ENCODE results near the gene OTUB1. TPM values are rescaled to one million over a fixed set of nuclear protein-coding genes. Genes with fewer than 3 reads are reported as not detected.

The OTUB1 gene
- total and polyA plus RNA-seq, 4 donors, result 40.8 to 95.2 (median 72.3) TPM

DNA sequence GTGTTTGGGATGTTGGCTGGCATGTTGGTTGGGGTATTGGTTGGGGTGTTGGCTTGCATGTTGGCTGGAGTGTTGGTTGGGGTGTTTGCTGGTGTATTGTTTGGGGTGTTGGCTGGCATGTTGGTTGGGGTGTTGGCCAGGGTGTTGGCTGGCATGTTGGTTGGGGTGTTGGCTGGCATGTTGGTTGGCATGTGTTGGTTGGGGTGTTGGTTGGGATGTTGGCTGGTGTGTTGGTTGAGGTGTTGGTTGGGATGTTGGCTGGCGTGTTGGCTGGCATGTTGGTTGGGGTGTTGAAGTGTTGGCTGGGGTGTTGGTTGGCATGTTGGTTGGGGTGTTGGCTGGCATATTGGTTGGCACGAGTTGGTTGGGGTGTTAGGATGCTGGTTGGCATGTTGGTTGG lies 24.5 kb downstream of the OTUB1 start:
- TF ChIP-seq, protein P1, sequence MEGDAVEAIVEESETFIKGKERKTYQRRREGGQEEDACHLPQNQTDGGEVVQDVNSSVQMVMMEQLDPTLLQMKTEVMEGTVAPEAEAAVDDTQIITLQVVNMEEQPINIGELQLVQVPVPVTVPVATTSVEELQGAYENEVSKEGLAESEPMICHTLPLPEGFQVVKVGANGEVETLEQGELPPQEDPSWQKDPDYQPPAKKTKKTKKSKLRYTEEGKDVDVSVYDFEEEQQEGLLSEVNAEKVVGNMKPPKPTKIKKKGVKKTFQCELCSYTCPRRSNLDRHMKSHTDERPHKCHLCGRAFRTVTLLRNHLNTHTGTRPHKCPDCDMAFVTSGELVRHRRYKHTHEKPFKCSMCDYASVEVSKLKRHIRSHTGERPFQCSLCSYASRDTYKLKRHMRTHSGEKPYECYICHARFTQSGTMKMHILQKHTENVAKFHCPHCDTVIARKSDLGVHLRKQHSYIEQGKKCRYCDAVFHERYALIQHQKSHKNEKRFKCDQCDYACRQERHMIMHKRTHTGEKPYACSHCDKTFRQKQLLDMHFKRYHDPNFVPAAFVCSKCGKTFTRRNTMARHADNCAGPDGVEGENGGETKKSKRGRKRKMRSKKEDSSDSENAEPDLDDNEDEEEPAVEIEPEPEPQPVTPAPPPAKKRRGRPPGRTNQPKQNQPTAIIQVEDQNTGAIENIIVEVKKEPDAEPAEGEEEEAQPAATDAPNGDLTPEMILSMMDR (IDR thresholded peaks at IDR 0.05; ENCODE audit: control extremely low read depth, extremely low read depth), result no peak
- peaks cover 0 to 15% (median 0%) of the 10 kb centered on the region in 5 donors for H3K4me1 ChIP-seq (ENCODE audit: control insufficient read depth in 5 of 5, insufficient read depth in 5 of 5, low read length in 5 of 5)
- peaks cover 0 to 4% (median 0%) of the 10 kb centered on the region in 3 donors for H3K27me3 ChIP-seq (ENCODE audit: control insufficient read depth in 3 of 3, insufficient read depth in 3 of 3, low read length in 2 of 3)
- H3K36me3 ChIP-seq (ENCODE audit: control insufficient read depth in 4 of 4, insufficient read depth in 4 of 4, low read length in 4 of 4), result no peaks in the 10 kb centered on the region
- ATAC-seq (ENCODE audit: insufficient read depth, low FRiP score) (no peak), DNase-seq (no peak)
- H3K9me3 ChIP-seq (ENCODE audit: control insufficient read depth in 4 of 4, insufficient read depth in 3 of 4, low read length in 3 of 4), result no peaks in the 10 kb centered on the region
- WGBS, 2 donors, result 96 to 100% methylated on average over 2 of the region's 2 CpGs
- H3K9ac ChIP-seq (ENCODE audit: insufficient read depth in 1 of 2, low read length in 2 of 2), result no peak overlapping the region
- H3K27ac ChIP-seq (ENCODE audit: low read depth in 1 of 2, low read length in 1 of 2), result no peak overlapping the region
- no peak overlapping the region for H3K4me3 ChIP-seq

DNA sequence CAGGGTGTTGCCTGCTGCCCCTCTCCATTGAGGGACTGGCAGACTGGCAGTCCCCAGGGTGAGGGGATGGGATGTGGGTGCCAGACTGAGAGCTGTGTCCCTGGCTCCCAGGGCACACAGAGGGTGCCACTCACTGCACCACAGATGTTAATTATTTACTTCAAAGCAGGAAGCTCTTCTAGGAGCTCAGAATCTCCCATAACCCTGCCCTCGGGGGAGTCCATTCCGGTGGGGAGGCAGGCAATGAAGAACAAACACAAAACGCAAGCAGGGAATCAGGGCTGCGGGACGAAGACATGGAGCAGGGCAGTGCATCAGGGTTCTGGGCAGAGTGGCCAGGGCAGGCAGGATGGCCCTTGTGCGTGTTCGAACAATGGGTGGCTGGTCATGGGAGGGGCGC lies 25.1 kb downstream of the OTUB1 start:
- no peak overlapping the region for H3K9ac ChIP-seq (ENCODE audit: insufficient read depth in 1 of 2, low read length in 2 of 2)
- no peak for ATAC-seq (ENCODE audit: insufficient read depth, low FRiP score)
- H3K4me1 ChIP-seq (ENCODE audit: control insufficient read depth in 5 of 5, insufficient read depth in 5 of 5, low read length in 5 of 5), result peaks cover 0 to 15% (median 0%) of the 10 kb centered on the region in 5 donors
- TF ChIP-seq, protein P1 (IDR thresholded peaks at IDR 0.05; ENCODE audit: control extremely low read depth, extremely low read depth), result no peak
- H3K27ac ChIP-seq (ENCODE audit: low read depth in 1 of 2, low read length in 1 of 2), result no peak overlapping the region
- DNase-seq, result no peak
- no peaks in the 10 kb centered on the region for H3K27me3 ChIP-seq (ENCODE audit: control insufficient read depth in 3 of 3, insufficient read depth in 3 of 3, low read length in 2 of 3)
- H3K9me3 ChIP-seq (ENCODE audit: control insufficient read depth in 4 of 4, insufficient read depth in 3 of 4, low read length in 3 of 4), result no peaks in the 10 kb centered on the region
- no peaks in the 10 kb centered on the region for H3K36me3 ChIP-seq (ENCODE audit: control insufficient read depth in 4 of 4, insufficient read depth in 4 of 4, low read length in 4 of 4)
- no peak overlapping the region for H3K4me3 ChIP-seq
- 92 to 94% methylated on average over 8 of the region's 8 CpGs for WGBS, 2 donors

DNA sequence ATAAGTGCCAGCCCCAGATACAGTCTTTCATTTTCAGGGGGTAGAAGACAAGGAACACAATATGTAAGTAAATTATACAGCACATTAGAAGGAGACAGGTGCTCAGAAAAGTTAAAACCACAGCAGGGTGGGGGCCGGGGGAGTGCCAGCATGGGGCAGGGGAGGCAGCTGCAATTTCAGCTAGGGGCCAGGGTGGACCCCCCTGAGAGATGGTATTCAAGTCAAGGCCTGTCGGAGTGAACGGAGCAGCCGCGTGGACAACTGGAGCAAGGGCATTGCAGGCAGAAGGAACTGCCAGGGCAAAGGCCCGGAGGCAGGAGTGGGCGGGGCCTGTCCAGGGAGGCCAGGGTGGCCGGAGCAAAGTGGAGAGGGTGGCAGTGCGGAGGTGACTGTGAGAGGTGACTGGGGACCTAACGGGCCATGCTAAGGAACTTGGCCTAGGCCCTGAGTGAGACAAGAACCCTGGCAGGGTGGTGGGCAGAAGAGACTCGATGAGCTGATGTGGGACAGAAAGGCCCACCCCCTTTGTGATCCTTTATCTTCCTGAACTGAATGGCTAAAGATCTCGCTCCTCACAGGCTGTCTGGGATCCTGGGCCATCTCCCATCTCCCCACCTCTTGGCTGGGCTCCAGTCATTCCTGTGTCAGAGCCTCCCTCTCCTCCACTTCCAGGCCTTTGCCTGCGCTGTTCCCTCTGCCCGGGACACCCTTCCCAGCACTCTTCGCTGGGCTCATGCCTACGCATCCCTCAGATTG lies 27.1 kb downstream of the OTUB1 start:
- no peaks in the 10 kb centered on the region for H3K9me3 ChIP-seq (ENCODE audit: control insufficient read depth in 4 of 4, insufficient read depth in 3 of 4, low read length in 3 of 4)
- WGBS, 2 donors, result 93 to 94% methylated on average over 16 of the region's 16 CpGs
- peaks cover 0 to 8% (median 0%) of the 10 kb centered on the region in 5 donors for H3K4me1 ChIP-seq (ENCODE audit: control insufficient read depth in 5 of 5, insufficient read depth in 5 of 5, low read length in 5 of 5)
- no peak for ATAC-seq (ENCODE audit: insufficient read depth, low FRiP score)
- no peak overlapping the region for H3K4me3 ChIP-seq
- no peaks in the 10 kb centered on the region for H3K27me3 ChIP-seq (ENCODE audit: control insufficient read depth in 3 of 3, insufficient read depth in 3 of 3, low read length in 2 of 3)
- no peak overlapping the region for H3K27ac ChIP-seq (ENCODE audit: low read depth in 1 of 2, low read length in 1 of 2)
- H3K9ac ChIP-seq (ENCODE audit: insufficient read depth in 1 of 2, low read length in 2 of 2), result no peak overlapping the region
- TF ChIP-seq, protein P1 (IDR thresholded peaks at IDR 0.05; ENCODE audit: control extremely low read depth, extremely low read depth), result no peak
- no peak for DNase-seq
- H3K36me3 ChIP-seq (ENCODE audit: control insufficient read depth in 4 of 4, insufficient read depth in 4 of 4, low read length in 4 of 4), result no peaks in the 10 kb centered on the region

Data from lung (tissue), 12 donors.